IMR-90 (cell line): ENCODE data around the gene TRAIP. TPM values are rescaled to one million over a fixed set of nuclear protein-coding genes. Genes with fewer than 3 reads are reported as not detected.
"Not testable (repeated sequence)": the region's sequence is repeated elsewhere in the genome, so short reads cannot be mapped to it uniquely, and the experiment has no call there.

Experiments used
- ATAC-seq: fragments of 200-7000 bp; cut with Tn5 transposase; 2 replicates; pipeline ENCODE4 v1.9.1; 2020; ENCODE audit warnings: low read depth, mild to moderate bottlenecking, moderate library complexity
- BruUV-seq: library from RNA; stranded (reverse); fragments of 400-500 nt; replicated peaks from 2 replicates; lab custom pipeline; 2021; lab: Mats Ljungman, UMichigan
- CTCF ChIA-PET: fragments of 300-600 bp; formaldehyde crosslinking; extraction: SDS; loops from one replicate; lab custom pipeline; 2021; ENCODE audit warnings: antibody characterized with exemption; lab: Yijun Ruan, JAX
- POLR2A ChIA-PET: fragments of 300-600 bp; sonication (Branson Sonifier 250); formaldehyde crosslinking; loops from one replicate; lab custom pipeline; 2022; ENCODE audit warnings: antibody characterized with exemption; ENCODE audit not compliant: unreplicated experiment; lab: Charles Lee
- DNase-seq: peaks from one replicate; pipeline ENCODE4 v3.0.0; 2013
- H2AFZ ChIP-seq: replicated peaks from 2 replicates; pipeline ENCODE3; 2013; ENCODE audit warnings: low read length, mild to moderate bottlenecking; ENCODE audit not compliant: poor library complexity
- H2AK5ac ChIP-seq: 2 replicates; pipeline ENCODE4 v1.6.1; 2013; ENCODE audit warnings: low read depth, low read length, inconsistent platforms
- H2AK9ac ChIP-seq: replicated peaks from 2 replicates; pipeline ENCODE3; 2013; ENCODE audit warnings: mild to moderate bottlenecking, low read depth, low read length, moderate library complexity; ENCODE audit not compliant: poor library complexity
- H2BK120ac ChIP-seq: 2 replicates; pipeline ENCODE4 v1.6.1; 2013; ENCODE audit warnings: low read depth, low read length, inconsistent platforms
- H2BK15ac ChIP-seq: 3 replicates; pipeline ENCODE4 v1.6.1; 2013; ENCODE audit warnings: low read depth, low read length, inconsistent platforms
- H2BK20ac ChIP-seq: 2 replicates; pipeline ENCODE4 v1.6.1; 2013; ENCODE audit warnings: low read depth, mild to moderate bottlenecking, inconsistent platforms, low read length, moderate library complexity
- H2BK5ac ChIP-seq: 2 replicates; pipeline ENCODE4 v1.6.1; 2013; ENCODE audit warnings: mild to moderate bottlenecking, low read depth, low read length, inconsistent platforms; ENCODE audit not compliant: poor library complexity, severe bottlenecking
- H3K14ac ChIP-seq: replicated peaks from 2 replicates; pipeline ENCODE4 v1.6.1; 2013; ENCODE audit warnings: low read depth, low read length, inconsistent platforms
- H3K18ac ChIP-seq: 2 replicates; pipeline ENCODE4 v1.6.1; 2013; ENCODE audit warnings: low read depth, low read length, control low read depth
- H3K23ac ChIP-seq: 2 replicates; pipeline ENCODE4 v1.6.1; 2013; ENCODE audit warnings: low read depth, low read length, inconsistent platforms
- H3K27ac ChIP-seq: 2 replicates; pipeline ENCODE4 v1.5.1; 2013; ENCODE audit warnings: mild to moderate bottlenecking, control low read depth, low read length; ENCODE audit not compliant: insufficient read depth
- H3K27me3 ChIP-seq: 2 replicates; pipeline ENCODE4 v1.6.1; 2013; ENCODE audit warnings: low read length; ENCODE audit not compliant: control insufficient read depth, insufficient read depth
- H3K36me3 ChIP-seq: 2 replicates; pipeline ENCODE4 v1.6.1; 2013; ENCODE audit warnings: low read length, mixed read lengths; ENCODE audit not compliant: control insufficient read depth, insufficient read depth
- H3K4ac ChIP-seq: 2 replicates; pipeline ENCODE4 v1.6.1; 2013; ENCODE audit warnings: low read depth, low read length, inconsistent platforms
- H3K4me1 ChIP-seq: 2 replicates; pipeline ENCODE4 v1.6.1; 2013; ENCODE audit warnings: low read length, mixed read lengths; ENCODE audit not compliant: control insufficient read depth, insufficient read depth
- H3K4me2 ChIP-seq: 2 replicates; pipeline ENCODE4 v1.6.1; 2013; ENCODE audit warnings: low read depth, mild to moderate bottlenecking, control low read depth, low read length, moderate library complexity
- H3K4me3 ChIP-seq: 2 replicates; pipeline ENCODE4 v1.5.1; 2013; ENCODE audit warnings: low read depth, mild to moderate bottlenecking, control low read depth, low read length, moderate library complexity; ENCODE audit not compliant: insufficient read depth
- H3K56ac ChIP-seq: 2 replicates; pipeline ENCODE4 v1.6.1; 2013; ENCODE audit warnings: low read length, inconsistent platforms; ENCODE audit not compliant: insufficient read depth; ENCODE audit errors: extremely low read depth
- H3K79me1 ChIP-seq, 2 experiments: 2 replicates each; pipeline ENCODE4 v1.6.1; 2013; ENCODE audit warnings: low read length in 2 of 2, inconsistent platforms in 1 of 2, low read depth in 1 of 2
- H3K9ac ChIP-seq: 2 replicates; pipeline ENCODE4 v1.6.1; 2013; ENCODE audit warnings: low read depth, low read length, control low read depth
- H3K9me1 ChIP-seq: 2 replicates; pipeline ENCODE4 v1.6.1; 2013; ENCODE audit warnings: low read length, inconsistent platforms; ENCODE audit not compliant: insufficient read depth
- H3K9me3 ChIP-seq: 2 replicates; pipeline ENCODE4 v1.6.1; 2013; ENCODE audit warnings: low read length; ENCODE audit not compliant: control insufficient read depth, insufficient read depth
- H4K20me1 ChIP-seq: 2 replicates; pipeline ENCODE4 v1.6.1; 2013; ENCODE audit warnings: low read length, inconsistent platforms; ENCODE audit not compliant: insufficient read depth
- H4K5ac ChIP-seq: 2 replicates; pipeline ENCODE4 v1.6.1; 2013; ENCODE audit warnings: mild to moderate bottlenecking, low read depth, low read length, control low read depth
- H4K8ac ChIP-seq, 2 experiments: 2 replicates each; pipeline ENCODE4 v1.6.1; 2013; ENCODE audit warnings: low read depth in 2 of 2, low read length in 2 of 2, control low read depth in 1 of 2, inconsistent platforms in 1 of 2
- H4K91ac ChIP-seq: 2 replicates; pipeline ENCODE4 v1.6.1; 2013; ENCODE audit warnings: low read depth, low read length, inconsistent platforms; ENCODE audit not compliant: insufficient read depth
- RCOR1 ChIP-seq: IDR thresholded peaks from 2 replicates; pipeline ENCODE4 v1.6.1; 2012; ENCODE audit warnings: mild to moderate bottlenecking, low read length, improper control_type of control experiment; ENCODE audit not compliant: insufficient replicate concordance
- WGBS, 2 experiments: methylation state at CpG; one replicate each; pipeline versions ENCODE4 v1.1.5 to v1.1.7; 2013; ENCODE audit warnings: missing lambda C conversion rate in 2 of 2; ENCODE audit not compliant: insufficient read length in 1 of 2; ENCODE audit errors: extremely low coverage in 2 of 2; 5-methylcytosine and 5-hydroxymethylcytosine counted together
- dilution Hi-C: fragments of 300-500 bp; cut with HindIII; formaldehyde crosslinking; loops from one replicate; pipeline ENCODE4 v1.14.3; 2018; ENCODE audit warnings: low sequenced_read_pairs; ENCODE audit not compliant: unreplicated experiment
- in situ Hi-C: fragments of 300-500 bp; cut with MboI; formaldehyde crosslinking; loops from 3 replicates; pipeline ENCODE4 v1.14.3; 2019; ENCODE audit warnings: low sequenced_read_pairs, inconsistent platforms, mixed read lengths
- intact Hi-C: fragments of 100-400 bp; cut with micrococcal nuclease; formaldehyde crosslinking; loops from 2 replicates; pipeline ENCODE4 v1.10.0; 2022
- polyA plus RNA-seq, 3 experiments: library from polyadenylated mRNA; depleted of rRNA; stranded (reverse); fragments of >200 nt; gene quantifications; 2 replicates each; pipeline ENCODE4 v1.2.3, GENCODE V29; 2012; ENCODE audit warnings: low replicate concordance in 1 of 3
- total RNA-seq: library from RNA; depleted of rRNA; stranded (reverse); fragments of >200 nt; gene quantifications from 2 replicates; pipeline ENCODE4 v1.2.3, GENCODE V29; 2012

TRAIP gene
- total and polyA plus RNA-seq, 2 of the 4 experiments (the other 2 are of a cell fraction), result 6.3 to 9.2 TPM

DNA sequence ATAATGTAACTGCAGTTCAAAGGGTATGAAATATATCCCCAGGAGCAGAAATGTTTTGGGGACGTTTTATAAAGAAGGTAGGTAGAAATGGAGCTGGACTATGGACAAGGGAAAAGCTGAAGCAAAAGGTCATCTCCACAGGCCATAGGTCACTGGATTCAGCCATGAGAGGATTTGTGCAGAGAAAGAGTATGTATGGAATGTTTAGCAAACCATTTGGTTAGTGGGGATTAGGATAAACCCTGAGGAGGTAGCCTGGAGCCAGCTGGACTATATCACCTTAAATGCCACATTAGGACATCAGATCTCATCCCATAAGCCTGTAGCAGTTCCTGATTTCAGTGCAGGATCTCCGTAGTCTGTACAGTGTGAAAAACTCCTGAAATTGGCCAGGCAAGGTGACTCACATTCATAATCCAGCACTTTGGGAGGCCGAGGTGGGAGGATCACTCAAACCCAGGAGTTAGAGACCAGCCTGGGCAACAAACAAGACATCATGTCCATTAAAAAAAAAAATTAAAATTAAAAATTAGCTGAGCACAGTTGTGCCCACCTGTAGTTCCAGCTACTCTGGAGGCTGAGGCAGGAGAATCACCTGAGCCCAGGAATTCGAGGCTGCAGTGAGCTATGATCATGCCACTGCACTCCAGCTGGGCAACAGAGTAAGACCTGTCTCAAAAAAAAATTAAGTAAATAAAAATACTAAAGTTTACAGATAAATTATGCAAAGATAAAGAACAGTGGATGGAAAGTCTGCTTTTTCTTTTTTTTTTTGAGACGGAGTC is 74.8 kb downstream of the TRAIP start (continued):
- TF ChIP-seq RCOR1, result no peak

DNA sequence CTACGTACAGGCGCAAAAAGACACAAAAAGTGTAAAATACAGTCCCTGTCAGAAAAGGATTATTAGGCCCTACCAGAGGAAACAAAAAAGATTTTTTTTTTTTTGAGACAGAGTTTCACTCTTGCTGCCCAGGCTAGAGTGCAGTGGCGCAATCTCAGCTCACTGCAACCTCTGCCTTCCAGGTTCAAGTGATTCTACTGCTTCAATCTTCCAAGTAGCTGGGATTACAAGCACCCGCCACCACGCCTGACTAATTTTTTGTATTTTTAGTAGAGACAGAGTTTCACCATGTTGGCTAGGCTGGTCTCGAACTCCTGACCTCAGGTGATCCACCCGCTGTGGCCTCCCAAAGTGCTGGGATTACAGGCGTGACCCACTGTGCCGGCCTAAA is 75.4 kb downstream of the TRAIP start:
- H4K8ac ChIP-seq, H2BK120ac ChIP-seq, H2BK15ac ChIP-seq, H3K27ac ChIP-seq, in situ Hi-C loops, H3K14ac ChIP-seq, H3K27me3 ChIP-seq, dilution Hi-C loops, H3K9me3 ChIP-seq, H3K4ac ChIP-seq, H2AFZ ChIP-seq, H3K18ac ChIP-seq, H2BK5ac ChIP-seq, H3K4me3 ChIP-seq, H3K23ac ChIP-seq, H3K4me2 ChIP-seq, H3K9ac ChIP-seq, CTCF ChIA-PET, BruUV-seq, POLR2A ChIA-PET, H2AK5ac ChIP-seq, H3K4me1 ChIP-seq, H3K56ac ChIP-seq, H2BK20ac ChIP-seq, ATAC-seq, intact Hi-C loops, H4K91ac ChIP-seq, DNase-seq, H4K5ac ChIP-seq, H2AK9ac ChIP-seq: not testable (repeated sequence)
- H4K20me1 ChIP-seq, result peaks cover 49% of the 10 kb centered on the region
- H3K9me1 ChIP-seq, result peaks cover 11% of the 10 kb centered on the region
- 92% methylated on average over 2 of the region's 9 CpGs; no CpG with 5 or more reads in 1 of the 2 experiments for WGBS, 2 experiments
- H3K79me1 ChIP-seq, result peaks cover 7 to 79% of the 10 kb centered on the region in 2 experiments
- H3K36me3 ChIP-seq, result peaks cover 12% of the 10 kb centered on the region
